Fibroblast of the conjunctiva (primary cell): ENCODE measurements around the gene PLEKHA1.

ENCODE experiments used
- DNase-seq: peaks from one replicate; pipeline ENCODE4 v3.0.0-alpha.2; 2010; ENCODE audit warnings: low read depth

Gene PLEKHA1

DNA sequence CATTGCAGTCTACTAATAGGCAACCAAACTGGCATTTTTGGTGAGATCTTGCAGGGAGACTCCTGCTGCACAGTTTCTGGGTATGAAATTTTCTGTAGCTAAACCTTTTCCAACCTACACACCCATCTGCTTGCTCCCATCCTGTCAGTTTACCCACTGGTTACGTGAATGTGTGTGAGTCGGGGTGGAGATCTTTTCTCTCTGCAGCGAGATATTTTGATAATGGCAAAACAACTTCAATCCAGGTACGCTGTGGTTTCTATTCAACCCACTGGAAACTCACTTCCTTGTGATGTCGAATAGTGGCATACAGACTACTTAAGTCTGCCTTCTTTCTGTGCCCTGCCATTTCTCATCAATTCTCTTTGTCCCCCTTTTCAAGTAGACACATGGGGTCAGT, 4.5 kb downstream of the PLEKHA1 start:
- no peak for DNase-seq

DNA sequence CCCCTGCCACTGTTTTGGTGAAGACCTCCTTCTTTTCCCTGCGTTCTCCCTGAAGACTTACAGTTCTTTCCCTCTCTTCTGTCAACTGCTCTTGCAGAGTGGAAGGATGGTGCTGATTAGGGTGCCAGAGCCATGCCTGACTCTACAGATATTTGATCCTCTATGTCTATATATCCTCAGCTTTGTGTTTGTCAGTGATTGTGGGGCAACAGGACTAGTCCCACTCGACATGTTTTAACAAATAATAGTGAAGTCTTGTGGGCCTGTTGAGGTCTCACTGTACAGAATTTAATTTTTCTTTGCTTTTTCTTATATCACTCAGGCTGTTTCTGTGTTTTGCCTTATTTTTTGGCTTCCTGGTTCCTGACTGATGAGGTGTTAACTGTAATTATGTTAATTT, 5.0 kb downstream of the PLEKHA1 start:
- DNase-seq: no peak

DNA sequence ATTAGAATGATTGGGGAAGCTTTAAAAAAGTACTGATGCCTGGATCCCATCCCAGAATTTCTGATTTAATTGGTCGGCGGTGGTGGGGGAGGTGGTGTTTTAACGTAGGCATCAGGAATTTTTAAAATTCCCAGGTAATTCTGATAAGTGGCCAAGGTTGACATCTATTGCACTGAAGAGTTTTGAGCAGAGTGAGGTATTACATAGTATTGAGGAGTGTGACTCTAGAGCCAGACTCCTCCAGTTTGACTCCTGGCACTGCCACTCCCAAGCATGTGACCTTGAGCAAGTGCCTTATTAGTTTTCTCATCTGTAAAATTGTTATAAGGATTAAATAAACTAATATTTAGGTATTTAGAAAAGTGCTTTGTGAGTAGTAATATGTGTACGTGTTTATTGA, 6.2 kb downstream of the PLEKHA1 start:
- no peak for DNase-seq

DNA sequence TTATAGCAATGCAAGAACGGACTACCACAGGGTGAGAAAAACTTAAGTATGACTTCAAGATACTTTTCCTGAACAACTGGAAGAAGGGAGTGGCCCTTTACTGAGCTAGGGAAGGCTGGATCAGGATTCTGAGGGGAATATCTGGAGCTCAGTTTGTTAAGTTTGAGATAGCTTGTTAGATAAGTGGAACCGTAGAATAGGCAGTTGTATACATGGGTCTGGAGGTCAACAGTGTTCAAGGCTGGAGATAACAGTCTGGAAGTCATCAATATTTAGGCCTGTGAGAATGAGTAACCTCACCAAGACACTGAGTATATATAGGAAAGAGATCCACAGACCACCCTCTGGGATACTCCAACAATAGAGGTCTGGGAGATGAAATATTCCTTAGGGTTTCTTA, 7.2 kb downstream of the PLEKHA1 start:
- no peak for DNase-seq

DNA sequence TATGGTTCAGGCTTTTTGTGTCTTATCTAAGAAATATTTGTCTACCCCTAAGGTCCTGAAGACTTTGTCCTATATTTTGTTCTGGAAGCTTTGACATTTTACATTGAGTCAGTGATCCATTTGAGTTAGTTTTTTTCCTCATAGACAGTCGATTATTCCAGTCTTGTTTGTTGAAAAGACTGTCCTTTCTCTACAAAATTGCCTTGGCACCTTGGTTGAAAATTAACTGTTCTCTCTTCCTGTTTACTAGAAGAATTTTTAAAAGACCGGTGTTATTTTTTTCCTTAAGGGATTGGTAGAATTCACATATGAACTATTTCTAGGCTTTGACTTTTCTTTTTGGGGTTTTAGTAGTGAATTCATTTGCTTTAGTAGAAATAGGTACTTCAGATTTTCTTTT, 12.0 kb downstream of the PLEKHA1 start:
- DNase-seq: no peak

DNA sequence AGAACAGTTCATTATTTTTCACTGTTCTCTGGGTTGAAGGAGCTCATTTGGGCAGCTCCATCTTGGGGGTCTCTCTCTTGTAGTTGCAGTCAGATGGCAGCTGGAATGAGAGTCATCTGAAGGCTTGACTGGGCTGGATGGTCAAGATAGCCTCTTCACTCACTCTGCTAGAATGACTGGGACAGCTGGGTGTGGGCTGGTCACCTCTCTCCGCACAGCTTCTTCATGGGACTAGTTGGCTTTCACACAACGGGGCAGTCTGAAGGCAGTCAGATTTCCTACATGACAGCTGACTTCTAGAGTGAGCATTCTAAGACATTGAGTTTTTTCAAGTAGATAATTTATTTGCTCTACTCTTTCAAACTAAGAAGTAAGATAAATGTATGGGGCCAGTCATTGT, 13.1 kb downstream of the PLEKHA1 start:
- DNase-seq: no peak

DNA sequence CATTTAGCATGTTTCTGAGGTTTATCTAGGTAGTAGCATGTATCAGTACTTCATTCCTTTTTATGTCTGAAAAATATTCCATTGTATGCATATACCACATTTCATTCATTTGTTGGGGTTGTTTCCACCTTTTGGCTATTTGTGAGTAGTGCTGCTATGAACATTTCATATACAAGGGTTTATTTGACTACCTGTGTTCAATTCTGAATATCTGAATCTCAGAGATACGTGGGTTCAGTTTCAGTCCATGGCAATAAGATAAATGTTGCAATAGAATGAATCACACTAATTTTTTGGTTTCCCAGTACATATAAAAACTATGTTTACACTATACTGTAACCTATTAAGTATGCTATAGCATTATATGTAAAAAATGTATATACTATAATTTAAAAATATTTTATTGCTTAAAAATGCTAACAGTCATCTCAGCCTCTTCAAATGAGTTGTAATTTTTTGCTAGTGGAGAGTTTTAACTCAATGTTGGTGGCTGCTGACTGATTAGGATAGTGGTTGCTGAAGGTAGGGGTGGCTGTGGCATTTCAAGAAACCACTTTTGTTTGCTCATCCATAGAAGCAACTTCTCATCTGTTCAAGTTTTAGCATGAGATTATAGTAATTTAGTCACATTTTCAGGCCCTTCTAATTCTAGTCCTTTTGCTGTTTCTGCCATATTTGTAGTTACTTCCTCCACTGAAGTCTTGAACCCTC, 13.9 kb downstream of the PLEKHA1 start:
- DNase-seq: no peak

DNA sequence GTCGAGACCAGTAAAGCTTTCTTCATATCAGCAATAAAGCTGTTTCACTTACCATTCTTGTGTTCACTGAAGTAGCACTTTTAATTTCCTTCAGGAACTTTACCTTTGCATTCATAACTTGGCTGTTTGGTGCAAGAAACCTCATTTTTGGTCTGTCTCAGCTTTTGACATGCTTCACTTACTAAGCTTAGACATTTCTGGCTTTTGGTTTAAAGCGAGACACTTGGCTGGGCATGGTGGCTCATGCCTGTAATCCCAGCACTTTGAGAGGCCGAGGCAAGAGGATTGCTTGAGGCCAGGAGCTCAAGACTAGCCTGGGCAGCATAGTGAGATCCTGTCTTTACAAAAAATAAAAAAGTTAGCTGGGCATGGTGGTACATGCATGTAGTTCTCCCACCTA, 15.8 kb downstream of the PLEKHA1 start:
- no peak for DNase-seq

DNA sequence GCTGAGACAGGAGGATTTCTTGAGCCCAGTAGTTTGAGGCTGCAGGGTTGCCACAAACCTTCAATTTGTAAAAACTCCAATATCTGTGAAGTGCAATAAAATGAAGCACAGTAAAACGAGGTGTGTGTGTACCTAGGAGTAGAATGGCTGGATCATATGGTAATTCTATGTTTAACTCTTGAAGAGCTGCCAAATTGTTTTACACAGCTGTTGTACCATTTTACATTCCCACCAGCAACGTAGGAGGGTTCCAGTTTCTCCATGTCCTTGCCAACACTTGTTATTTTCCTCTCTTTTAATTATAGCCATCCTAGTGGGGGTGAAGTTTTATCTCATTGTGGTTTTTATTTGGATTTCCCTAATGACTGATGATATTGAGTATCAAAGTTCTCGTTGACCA, 16.2 kb downstream of the PLEKHA1 start:
- DNase-seq: no peak

DNA sequence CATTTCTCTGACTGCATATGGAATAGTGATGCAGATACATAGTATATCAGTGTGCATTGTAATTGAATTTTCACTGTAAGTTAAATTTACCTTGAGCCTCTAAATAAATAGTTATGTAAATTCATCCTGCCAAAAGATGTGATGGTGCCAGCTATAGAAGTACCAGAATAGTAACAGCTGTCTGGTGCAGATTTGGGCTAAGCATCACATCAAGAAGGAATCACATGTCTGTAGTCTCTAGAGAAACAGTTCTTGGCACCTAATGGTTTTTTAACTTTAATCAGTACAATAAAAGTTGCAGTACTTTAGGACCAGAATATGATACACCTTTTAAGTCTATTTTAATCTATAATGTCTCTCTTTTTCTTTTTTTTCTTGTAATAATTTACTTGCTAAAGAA, 17.4 kb downstream of the PLEKHA1 start:
- DNase-seq: no peak

DNA sequence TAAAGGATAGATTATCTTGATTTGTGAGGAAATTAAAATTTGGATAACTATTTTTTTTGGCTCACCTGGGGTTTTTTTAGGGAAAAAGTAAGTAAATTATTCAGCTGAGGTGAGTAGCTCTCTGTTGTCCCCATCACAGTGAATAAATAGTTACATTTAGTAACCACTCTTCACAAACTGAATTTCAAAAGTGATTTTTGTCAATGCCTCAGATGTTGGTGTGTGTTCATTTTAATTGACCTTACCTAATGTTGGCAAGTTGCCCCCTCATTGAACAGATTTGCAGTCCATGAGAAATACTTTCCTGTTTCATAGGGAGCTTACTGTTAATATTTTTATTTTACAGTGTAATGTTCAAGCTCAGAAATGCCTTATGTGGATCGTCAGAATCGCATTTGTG, 18.3 kb downstream of the PLEKHA1 start:
- no peak for DNase-seq

DNA sequence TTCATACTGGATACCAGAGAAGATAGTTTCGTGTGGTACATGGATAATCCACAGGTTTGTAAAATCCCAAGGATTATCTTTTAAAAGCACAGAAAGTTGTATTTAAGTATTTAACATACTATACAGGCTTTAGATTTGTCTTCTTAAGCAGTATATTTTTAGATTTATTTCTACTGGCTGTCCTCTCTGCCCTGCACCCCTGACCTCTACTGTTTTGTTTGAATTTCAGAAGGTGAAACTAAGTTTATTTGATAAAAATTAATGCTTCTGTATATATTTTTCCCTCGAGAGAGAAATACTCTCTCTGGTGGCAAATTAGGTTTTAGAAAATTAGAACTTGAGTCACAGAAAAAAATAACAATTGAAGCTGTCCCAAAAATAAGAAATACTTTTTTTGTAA, 18.8 kb downstream of the PLEKHA1 start:
- no peak for DNase-seq

DNA sequence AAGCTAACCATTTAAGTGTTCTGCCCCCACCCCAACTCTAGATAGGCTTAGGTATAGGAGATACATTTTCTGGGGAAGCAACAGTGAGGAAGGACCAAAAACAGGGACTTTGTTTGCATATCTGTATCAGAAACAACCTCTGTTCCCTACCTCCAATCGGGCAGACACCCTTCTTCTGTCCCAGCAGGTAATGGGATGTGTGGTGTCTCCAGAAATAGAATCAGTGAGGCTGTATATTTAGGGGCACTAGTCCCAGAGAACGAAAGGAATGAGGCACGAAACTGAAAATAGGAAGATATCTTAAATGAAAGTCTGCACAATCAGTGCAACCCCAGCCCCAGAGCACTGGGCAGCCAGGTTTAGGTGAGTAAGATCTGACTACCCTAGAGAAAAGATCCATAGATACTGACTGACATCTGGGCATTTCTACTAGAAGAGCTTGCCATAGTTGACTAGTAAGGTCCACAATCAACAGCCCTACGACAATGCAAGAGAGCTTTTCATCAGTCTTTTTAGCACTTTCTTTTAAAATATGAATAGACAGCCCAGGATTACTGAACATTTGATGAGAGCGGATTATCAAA, 28.1 kb downstream of the PLEKHA1 start:
- DNase-seq: no peak

DNA sequence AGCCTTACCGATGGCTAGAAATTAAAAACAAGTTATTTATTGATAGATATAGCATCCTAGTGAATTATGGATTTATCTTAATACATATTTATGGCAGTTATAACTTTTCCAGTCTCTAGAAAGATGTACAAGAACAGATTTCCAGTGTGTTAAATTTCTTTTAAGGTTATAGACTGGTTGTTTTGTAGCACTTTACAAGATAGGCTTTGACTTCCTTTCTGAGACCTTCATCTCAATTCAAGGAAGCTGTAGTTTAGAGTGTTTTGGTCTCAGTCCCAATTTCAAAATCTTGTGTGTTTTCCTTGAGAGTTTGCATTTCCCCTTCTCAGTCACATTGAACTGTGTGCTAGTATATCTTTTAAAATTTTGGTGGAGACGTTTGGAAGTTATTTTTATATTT, 30.1 kb downstream of the PLEKHA1 start:
- no peak for DNase-seq

DNA sequence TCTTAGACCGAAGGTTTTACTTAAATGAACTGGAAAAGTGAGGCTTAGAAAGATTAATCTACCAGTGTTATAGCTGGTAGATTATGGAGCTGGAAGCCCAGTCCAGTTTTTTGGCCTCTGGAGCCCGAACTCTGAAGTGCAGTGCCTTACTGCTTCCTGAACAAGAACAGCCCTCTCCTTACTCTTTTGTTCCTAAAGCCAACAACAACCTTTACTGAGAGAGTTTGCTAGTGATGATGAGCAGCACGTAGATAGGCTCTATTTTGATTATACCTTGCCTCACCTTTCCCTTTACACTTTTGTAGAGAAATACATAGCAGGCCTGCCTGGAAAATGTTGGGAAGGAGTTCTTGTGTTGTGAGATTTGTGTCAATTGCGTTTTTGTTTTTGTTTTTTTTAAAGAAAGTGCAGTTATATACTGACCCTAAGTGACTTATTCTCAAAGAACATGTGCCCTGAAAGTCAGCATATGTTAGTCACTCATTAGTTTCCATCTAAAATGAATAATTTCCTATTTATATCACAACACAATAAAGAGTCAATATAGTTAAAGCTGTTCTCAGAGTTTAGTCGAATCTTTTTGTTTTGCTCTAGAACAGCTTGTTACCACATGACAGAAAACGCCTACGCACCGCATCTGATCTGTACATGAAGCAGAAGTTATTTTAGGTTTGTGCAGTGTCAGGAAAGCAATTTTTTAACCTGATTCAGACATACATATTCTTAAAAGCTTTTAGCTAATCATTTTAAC, 33.0 kb downstream of the PLEKHA1 start:
- DNase-seq: no peak

DNA sequence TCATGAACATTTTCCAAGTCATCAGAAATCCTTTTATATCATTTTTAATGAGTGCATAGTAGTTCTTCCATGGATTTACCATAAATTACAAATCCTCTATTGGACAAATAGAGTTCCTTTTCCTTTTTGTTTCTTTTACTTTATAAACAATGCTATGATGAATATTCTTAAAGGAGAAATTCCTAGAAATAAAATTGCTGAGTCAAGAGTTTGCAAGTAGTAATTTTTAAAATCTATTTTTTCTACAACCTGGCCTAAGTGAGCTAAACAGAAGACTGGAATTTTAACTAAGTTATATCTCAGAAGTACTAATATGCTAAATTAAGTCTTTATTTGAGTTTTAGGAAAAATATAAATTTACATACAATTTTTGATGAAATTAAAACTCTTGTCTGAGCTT, 38.8 kb downstream of the PLEKHA1 start:
- no peak for DNase-seq

DNA sequence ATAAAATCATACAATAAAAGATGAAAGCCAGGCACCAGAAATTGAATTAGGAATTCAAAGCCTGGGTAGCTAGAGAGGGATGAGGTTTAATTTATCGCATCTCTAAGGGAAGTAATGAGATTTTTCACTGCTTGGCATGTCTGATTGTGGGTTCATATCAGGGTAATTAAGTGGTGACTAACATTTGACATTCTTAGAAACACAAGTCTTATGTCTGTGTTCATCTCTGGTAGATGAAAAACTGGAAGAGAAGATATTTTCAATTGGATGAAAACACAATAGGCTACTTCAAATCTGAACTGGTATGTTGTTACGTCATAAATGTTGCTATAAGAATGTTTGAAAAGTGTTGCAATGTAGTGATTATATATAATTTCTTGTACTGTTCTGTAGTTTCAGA, 43.2 kb downstream of the PLEKHA1 start:
- DNase-seq: no peak

DNA sequence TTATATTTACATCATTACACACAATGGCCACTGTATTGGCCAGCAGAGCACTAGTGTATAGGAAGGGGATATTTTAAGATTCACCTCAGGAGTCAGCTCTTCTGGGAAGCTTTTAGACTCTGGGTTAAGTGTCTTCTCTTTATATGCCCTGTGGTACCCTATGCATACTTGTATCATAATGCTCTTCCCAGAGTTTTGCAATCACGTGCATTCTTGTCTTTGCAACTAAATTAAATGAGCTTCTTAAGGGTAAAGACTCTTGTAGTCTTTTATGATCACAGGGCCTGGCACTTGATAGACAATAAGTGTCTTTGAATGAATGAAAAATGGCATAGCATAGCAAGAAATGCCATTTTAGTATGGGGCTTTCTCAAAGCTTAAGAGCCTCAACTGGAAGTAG, 44.5 kb downstream of the PLEKHA1 start:
- no peak for DNase-seq

DNA sequence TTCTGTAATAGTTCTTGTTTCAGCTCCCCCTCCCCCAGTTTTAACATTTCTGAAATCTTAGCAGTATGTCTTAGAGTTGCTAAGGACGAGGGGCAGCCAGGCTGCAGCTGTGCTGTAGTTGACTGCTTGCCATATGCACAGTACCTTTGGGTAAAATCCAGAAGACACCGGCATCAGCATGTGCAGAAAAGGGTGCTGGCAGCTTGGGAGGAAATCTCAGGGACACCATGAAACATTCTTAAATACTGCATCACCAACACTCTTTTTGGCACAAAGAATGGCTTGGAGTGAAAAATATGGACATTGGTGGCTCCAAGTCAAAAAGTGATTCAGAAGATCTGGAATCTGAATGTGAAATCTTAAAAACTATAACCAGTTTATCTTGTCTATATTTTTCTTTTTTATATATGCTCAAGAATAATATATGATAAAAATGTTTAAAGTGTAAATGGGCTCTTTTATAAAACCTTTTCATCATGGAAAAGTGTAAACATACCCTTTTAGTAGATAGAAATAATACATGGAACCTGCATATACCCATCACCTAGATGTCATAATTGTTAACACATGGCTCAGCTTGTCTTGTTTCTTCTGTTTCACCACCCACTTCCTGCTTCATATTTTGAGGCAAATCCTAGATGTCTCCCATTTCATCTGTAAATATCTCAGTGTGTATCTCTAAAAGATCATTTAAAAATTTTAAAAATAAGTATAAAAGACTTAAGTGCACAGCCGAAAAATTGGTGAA, 45.5 kb downstream of the PLEKHA1 start:
- DNase-seq: peak; percentile 87

DNA sequence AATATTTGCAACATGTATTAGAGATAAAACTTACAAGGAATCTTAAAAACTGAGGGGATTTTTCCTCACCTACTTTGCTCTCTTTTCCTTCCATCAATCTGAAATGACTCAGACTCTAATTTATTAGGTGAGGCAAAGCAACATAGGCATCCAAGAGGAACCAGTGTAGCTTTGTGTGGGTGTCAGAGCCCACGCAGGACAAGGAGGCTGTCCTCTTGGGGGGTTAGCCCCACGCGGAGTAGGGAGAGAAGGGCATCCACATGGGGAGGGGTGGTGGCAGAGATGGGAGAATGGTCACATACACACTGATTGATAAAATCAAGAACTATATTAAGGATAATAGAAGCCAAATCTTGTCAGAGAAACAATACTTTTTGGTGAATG, 46.1 kb downstream of the PLEKHA1 start:
- DNase-seq: no peak

DNA sequence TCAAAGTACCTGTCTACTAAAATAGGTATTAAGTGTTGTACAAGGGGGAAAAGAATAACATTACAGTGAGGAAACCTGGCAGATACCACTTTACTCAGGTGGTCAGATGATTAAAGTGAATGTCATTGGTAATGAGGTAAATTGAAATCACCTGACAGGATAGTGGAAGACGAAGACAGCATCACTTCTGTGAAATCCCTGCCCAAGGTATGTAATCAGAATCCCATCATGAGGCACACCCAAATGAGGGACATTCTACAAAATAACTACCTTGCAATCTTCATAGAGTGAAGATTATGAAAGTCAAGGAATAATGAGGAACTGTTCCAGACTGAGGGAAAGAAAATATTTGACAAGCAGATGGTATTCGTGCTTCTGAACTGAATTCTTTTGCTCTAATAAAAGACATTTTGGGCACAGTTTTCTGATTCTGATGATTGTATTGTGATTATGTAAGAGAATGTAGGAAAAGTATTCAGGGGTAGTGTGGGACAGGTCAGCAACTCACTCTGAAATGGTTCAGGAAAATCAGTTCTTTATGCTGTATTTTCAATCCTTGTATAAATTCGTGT, 46.6 kb downstream of the PLEKHA1 start:
- no peak for DNase-seq

DNA sequence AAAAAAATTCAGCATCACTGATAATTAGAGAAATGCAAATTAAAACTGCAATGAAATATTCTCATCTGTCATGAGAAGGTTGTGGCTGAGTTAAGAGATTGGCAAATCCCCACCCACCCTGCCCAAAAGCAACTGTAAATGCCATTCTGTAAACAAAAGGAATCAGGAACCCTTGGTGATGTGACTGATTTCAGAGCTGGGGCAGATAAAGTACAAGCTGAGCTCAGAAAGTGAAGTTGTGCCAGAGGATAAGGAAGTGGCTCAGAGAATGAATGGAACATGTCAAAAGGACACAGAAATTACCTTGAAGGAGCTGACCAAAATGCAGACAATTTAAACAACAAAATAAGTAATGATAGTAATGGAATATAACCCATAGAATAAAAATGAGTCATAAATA, 47.2 kb downstream of the PLEKHA1 start:
- DNase-seq: no peak
